Stimulated activated CD8-positive, alpha-beta memory T cell treated with anti-CD3 and anti-CD28 coated beads, Interleukin-12 subunit alpha, Interleukin-12 subunit beta, amount 100 ng/mL, for 4 hours (primary cell): ENCODE data around the gene RALGAPB.
"Not testable (repeated sequence)": the region's sequence is repeated elsewhere in the genome, so short reads cannot be mapped to it uniquely, and the experiment has no call there.

Source experiments
- DNase-seq: peaks from one replicate; pipeline ENCODE4 v3.0.0-alpha.2; 2020; ENCODE audit warnings: low read depth

RALGAPB gene

DNA sequence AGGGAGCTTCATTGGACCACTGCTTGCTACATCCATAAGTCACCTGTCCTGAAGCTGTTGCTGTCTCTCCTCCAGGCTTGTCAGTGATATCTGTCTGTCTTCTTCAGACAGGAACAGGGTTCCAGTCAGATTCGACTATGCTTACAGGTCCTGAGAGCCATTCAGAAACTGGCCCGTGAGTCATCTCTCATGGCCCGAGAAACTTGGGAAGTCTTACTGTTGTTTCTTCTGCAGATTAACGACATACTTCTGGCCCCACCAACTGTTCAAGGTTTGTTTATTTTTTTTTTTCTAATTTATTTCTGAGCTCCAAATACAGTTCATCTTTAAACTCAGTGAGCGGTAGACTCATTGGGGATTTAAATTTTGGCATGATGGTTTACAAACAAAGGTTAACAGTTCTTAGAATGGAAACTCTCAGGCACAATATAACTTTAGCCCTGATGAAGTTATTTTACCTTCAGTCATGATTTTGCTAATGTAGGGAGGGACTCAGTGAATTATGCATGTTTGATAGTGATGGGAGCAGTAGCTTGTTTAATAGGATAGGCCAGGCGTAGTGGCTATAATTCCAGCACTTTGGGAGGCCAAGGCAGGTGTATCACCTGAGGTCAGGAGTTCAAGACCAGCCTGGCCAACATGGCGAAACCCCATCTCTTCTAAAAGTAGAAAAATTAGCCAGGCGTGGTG, 24.7 kb downstream of the RALGAPB start:
- no peak for DNase-seq

DNA sequence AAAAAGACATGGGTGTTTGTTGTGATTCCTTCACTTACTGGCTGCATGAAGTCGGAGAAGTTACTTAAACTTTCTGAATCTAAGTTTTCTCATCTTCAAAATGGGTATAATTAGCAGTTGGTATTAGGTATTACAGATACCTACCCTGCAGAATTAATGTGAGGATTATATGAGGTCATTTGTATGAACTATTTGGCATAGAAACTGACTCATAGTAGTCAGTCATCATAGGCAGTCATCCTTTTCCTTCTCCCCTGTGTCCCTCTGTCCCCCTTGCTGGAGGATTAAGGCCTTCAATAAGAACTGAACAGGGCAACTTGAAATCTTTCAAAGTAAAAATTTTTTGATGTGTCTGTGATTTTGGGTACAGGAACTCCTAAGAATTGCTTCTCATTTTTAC, 26.3 kb downstream of the RALGAPB start:
- no peak for DNase-seq

DNA sequence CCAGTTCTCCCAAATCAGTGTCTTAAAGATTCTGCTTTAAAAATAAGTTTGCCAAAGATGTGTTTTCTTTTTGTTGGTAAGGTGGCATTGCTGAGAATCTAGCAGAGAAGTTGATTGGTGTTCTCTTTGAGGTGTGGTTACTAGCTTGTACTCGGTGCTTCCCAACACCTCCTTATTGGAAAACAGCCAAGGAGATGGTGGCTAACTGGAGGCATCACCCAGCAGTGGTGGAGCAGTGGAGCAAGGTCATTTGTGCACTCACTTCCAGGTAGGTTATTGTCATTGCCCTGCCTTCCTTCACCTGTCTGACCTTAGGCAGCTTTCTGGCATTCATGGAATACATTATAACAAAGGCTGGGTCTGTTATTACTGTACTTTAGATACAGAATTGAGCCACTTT, 26.7 kb downstream of the RALGAPB start:
- DNase-seq: no peak

DNA sequence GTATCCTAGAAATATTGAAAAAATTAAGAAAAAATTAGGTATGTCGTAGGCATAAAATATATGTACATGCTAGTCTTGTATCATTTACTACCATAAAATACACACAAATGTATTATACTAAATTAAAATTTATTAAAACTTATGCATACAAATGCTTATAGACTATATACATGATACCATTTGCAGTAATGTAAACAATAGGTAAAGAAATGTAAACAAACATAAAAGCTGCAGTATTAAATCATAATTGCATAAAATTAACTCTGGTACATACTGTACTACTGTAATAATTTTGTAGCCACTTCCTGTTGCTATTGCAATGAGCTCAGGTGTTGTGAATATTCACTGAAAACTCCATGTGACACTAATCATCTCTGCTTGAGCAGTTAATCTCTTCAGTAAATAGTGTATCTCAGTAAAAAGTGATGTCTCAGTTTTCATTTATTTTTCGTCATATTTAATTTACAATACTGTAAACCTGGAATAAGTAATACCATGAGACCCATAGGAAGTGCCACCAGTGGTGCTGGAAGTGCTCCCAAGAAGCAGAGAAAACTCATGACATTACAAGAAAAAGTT, 29.3 kb downstream of the RALGAPB start:
- no peak for DNase-seq

DNA sequence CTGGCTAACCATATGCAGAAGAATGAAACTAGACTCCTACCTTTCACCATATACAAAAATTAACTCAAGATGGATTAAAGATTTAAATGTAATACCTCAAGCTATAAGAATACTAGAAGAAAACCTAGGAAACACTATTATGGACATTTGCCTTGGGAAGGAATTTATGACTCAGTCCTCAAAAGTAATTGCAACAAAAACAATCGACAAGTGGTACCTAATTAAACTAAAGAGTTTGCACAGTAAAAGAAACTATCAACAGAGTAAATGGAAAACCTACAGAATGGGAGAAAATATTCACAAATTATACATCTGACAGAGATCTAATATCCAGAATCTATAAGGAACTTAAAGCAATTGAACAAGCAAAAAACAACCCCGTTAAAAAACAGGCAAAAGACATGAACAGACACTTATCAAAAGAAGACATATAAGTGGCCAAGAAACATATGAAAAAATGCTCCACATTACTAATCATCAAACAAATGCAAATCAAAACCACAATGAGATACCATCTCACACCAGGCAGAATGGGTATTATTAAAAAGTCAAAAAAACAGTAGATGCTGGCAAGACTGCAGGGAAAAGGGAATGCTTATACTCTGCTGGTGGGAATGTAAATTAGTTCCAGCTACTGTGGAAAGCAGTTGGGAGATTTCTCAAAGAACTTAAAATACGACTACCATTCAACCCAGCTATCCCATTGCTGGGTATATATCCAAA, 31.9 kb downstream of the RALGAPB start:
- DNase-seq: no peak

DNA sequence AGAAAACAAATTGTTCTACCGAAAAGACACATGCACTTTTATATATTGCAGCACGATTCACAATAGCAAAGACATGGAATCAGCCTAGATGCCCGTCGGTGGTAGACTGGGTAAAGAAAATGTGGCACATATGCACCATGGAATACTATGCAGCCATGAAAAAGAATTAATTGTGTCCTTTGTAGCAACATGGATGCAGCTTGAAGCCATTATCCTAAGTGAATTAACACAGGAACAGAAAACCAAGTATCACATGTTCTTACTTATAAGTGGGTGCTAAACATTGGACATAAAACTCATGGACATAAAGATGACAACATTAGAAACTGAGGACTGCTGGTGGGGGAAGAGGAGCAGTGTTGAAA, 32.4 kb downstream of the RALGAPB start:
- DNase-seq: no peak

DNA sequence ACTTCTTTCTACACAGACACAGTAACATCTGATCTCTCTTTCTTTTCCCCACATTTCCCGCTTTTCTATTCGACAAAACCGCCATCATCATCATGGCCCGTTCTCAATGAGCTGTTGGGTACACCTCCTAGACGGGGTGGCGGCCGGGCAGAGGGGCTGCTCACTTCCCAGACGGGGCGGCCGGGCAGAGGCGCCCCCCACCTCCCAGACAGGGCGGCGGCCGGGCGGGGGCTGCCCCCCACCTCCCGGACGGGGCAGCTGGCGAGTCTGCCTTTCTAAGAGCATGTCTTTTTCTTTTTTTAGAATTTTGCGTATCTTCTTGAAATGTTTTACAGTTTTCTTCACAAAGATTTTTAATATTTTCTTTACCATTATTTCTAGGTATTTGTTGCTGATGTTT, 39.1 kb downstream of the RALGAPB start:
- DNase-seq: not testable (repeated sequence)

DNA sequence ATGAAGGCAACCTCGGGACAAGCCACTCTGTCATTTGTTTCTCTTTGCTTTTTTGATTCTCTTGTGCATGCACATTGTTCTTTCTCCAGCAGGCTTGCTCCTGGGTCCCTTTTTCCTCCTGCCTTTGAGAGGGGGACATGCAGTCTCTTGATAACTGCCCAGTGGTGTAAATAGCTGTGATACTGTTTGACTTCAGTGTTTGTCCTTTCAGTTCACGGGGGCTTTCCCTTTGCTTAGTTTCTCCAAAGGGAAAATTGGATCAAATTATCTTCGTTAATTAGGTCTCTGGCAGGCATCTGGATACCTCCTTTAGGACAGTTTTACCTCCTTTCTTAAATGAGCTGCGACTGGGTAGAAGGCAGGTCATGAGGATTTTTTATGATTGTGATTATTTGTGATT, 41.5 kb downstream of the RALGAPB start:
- DNase-seq: no peak

DNA sequence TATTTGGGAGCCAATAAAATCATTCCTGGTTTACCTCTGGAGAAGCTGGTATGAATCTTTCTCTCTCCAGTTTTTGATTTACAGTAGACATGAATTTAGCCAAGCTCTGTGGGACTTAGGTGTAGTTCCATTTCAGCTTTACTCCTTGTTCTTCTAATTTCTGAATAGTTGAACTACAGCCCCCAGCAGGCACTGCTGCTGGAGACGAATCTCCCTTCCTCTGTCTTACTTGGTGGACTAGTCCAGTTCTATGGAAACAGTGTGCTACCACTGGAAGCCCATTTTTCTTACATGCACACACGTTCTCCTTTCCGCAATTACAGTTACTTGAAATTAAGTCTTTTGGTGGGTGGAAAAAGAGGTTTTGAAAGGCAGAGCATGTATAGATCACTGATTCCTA, 42.3 kb downstream of the RALGAPB start:
- no peak for DNase-seq

DNA sequence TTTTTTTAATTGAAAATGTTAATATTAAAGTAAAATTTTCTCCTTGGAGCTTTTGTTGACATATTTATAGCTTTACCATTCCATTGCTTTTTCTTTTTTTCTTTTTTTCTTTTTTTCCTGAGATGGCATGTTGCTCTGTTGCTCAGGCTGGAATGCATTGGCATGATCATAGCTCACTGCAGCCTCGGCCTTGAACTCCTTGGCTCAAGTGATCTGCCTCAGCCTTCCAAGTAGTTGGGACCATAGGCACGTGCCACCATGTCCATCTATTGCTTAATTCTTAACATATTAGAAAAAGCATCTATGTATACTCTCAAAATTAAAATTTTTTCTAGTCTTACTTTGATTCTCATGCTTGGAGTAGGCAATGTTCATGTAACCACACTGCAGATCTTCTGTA, 43.0 kb downstream of the RALGAPB start:
- no peak for DNase-seq

DNA sequence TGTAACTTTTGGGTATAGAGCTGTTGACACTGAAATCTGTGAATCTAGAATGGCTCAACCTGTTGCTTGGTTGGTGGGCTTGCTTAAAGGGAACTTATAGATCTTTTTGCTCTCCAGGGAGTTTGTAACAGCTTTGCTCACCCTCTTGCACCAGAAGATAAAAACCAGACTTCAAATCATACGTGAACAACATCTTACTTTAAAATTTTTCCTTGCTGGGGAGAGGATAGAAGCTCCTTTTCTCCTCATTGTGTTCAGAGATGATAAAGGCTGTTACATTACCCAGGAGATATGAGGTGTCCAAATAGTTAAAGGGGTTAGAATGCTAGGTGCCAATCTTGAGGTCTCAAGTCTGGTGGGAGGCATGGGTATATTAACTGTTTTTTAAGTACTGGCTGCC, 46.8 kb downstream of the RALGAPB start:
- no peak for DNase-seq

DNA sequence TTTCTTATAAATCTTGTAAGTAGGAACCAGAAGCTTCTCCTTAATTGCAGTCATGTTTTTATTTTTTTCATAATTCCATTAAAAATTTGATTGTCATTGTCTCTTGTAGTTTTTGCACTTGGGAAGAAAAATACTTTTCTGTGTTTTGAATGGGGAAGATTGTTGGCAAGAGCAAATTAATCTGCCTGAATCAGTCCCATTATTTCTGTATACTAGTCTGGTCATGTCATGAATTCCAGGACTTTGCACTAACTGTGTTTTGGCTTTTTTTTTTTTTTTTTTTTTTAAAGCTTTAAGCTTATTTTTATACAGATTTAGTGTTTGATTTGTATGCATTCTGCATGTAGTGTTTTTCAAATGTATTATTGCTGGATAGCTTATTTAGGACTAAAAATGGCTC, 47.6 kb downstream of the RALGAPB start:
- no peak for DNase-seq

DNA sequence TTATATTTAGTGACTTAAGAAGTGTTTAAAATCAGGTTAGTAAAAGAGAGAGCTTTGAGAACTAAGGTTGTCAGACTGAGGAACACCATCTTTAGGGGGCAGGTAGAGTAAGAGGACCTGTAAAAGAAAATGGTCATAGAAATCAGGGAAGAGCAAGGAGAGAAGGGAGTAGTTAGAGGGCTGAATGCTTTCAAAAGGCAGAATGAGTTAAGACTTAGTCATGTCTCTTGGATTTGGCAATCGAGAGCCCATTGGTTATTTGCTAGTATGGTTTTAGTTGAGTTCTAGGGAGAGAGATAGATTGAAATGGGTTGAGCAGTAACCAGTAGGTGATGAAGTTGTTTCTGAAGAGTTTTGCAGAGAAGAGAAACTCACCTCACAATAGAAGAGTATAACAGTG, 51.1 kb downstream of the RALGAPB start:
- no peak for DNase-seq

DNA sequence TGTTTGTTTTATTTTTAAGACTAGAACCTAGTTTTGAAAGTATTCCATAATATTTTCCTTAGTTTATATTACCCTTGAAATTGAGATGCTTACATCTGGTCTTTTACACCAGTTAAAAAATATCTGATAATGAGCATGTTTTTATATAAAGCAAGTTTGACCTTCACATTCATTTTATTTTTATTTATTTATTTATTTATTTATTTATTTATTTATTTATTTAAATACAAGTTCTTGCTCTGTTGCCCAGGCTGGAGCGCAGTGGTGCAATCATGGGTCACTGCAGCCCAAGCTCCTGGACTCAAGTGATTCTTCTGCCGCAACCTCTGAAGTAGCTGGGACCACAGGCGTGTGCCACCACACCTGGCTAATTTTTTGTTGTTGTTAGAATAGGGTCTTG, 55.5 kb downstream of the RALGAPB start:
- no peak for DNase-seq

DNA sequence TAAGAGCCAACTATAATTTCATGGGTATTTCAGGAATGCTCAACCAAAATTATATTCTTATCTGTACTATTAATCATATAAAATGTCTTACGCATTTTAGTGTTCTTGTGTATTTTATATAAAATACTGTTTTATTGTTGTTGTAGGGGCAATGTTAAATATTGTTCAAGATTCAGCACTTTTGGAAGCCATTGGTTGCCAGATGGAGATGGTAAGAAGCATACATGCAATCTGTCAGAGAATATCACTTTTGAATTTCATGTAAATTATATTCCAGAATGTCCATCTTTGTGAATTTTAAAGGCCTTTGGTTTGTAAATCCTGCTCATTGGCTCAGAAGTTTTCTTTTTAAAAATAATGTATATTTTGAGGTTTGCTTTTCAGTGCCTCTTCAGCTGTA, 58.4 kb downstream of the RALGAPB start:
- no peak for DNase-seq

DNA sequence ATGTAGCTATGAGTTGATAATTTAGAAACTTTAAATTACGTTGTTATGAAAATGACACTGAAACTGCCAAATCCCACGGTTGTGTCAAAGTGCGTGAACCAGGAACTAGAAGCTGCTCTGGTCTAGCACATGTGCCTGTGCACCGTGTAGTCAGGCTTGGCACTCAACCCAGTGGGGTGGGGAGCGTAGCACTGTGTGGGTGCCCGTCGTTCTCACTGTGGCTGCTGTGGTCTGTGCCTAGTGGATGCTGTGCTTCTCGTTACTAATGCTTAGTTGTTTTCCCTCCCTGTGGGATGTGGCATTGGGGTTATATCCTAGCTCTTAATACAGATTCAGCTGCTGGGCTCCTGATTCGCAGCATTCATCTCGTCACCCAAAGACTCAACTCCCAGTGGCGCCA, 62.1 kb downstream of the RALGAPB start:
- DNase-seq: no peak

DNA sequence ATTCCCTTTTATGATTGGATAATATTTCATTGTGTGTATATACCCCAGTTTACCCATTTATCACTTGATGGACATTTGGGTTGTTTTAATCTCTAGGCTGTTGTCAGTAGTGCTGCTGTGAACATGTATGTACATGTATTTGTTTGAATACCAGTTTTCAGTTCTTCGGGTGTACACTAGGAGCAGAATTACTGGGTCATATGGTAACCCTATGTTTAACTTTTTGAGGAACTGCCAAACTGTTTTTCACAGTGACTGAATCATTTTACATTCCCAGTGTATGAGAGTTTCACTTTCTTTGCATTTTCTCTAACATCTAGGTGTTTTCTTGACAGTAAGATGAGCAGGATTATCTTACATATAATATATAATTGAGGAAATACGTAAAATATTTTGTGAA, 63.7 kb downstream of the RALGAPB start:
- no peak for DNase-seq

DNA sequence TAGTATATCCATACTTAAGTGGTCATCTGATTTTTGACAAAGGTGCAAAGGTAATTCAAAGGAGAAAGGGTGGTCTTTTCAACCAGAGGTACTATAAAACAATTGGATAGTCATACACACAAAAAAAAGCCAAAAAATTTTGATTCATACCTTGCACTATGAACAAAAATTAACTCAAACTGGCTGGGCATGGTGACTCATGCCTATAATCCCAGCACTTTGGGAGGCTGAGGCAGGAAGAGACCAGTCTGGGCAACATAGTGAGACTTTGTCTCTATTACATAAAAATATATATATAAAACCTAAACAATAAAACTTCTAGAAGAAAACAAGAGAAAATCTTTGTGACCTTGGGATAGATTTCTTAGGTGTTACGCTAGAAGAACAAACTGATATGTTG, 64.5 kb downstream of the RALGAPB start:
- no peak for DNase-seq

DNA sequence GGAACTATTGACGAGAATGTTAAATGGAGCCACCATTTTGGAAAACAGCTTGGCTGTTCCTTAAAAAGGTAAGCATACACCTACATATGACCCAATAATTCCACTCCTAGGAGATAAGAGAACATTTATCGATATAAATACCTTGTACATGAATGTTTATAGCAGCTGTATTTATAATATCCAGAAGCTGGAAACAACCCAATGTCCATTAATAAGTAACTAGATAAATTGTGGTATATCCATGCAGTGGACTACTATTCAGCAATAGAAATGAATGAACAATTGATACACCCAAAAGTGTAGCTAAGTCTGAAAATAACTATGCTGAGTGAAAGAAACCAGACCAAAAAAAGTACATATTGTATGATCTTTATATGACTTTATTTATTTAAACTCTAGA, 66.1 kb downstream of the RALGAPB start:
- no peak for DNase-seq

DNA sequence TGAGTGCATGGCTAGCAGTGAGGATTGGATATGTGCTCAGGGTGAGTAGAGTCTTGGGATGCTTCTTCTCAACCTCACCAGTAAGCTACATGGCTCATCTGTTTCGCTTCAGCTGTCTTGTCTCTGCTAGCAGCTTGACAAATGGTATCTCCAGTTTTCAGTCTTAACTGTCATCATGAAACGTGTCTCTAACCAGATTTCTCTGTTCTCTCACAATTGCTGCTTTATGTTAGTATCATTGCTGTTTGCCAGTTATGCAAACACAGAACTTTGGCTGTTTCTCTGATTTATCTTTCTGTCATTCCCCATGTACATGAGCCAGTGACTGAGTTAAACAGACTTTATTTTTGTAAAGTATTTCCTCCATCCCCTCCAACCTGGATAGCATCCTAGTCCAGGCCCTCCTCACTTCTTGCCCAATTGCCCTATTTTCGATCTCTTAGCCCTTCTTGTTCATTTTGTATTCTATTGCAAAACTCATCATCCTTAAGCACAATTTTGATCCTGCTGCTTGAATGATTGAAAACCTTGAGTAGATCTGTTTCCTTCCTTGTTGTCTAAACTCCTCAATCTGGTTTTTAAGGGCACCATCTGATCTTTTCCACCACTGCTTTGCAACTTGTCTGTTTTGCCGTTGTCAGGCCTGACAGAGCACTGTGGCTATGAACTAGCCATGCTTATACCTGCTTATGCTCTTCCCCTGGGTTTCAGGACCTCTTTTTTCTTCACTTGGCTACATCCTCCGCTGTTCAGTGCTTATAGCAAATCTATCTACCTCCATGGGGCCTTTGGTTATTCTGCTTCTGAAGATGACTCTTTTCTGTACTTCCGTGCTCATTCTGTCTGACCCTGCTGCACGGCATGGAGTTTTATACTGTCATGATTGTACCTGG, 70.6 kb downstream of the RALGAPB start:
- no peak for DNase-seq

DNA sequence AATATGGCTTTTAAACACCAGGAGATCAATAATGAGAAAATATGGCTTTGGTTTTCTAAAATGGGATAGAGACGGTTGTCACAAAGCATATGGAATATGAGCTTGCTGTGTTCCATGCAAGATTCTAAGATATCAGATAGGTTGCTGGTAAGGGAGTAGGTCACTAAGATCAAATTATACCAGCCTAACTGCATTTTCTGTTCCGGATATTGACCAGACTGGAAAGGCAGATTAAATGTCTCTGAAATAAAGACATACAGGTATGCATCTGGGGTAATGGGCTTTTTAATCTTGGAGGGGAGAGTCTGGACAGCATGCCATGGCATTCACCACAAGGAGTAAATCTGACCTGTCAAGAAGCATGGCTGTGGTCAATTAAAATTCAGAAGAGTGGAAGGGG, 73.1 kb downstream of the RALGAPB start:
- DNase-seq: no peak

DNA sequence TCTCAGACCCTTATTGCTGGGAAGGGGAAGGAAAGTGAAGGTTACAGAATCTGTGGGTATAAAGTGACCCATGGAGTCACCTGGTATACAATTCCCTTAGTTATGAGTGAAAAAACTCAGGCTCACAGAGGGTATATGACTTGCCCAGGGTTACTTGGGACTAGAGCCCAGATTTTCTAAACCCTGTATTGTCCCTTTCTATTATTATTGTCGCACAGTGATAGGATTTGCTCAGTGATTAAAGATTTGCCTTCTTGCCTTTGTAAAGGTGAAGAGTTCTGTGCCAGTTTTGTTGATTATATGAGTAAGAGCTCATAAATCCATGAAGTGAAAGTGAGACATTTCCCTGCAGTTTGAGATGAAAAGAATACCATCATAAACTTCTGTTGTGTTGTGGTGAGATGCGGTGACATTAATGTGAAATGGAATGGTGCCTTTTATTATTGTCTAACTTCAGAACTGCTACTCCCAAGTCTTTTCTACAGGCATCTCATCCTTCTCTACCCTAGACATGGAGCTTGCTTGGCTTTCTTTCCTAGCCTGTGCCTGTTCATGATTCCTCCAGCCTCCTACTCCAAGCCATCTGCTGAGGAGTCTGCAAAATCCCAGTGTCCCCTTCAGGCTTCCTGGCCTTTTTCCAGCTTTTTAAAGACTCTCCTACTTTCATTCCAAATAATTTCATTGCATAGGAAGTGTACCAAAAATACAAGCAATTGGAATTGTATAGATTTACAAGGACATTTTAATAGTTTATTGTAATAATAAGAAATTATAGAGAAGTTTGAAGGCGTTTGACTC, 74.8 kb downstream of the RALGAPB start:
- no peak for DNase-seq
